Panc1 (cell line): ENCODE measurements around the gene CORO2B.

Source experiments
- POLR2AphosphoS5 ChIP-seq: IDR thresholded peaks from 2 replicates; pipeline ENCODE4 v1.6.1; 2012; ENCODE audit warnings: mild to moderate bottlenecking, low read depth, low read length, moderate library complexity
- TF ChIP-seq, protein P1 (sequence below): fragments of 450-650 bp; IDR thresholded peaks from 2 replicates; pipeline ENCODE4 v1.5.1; 2017; ENCODE audit warnings: mild to moderate bottlenecking

DNA sequence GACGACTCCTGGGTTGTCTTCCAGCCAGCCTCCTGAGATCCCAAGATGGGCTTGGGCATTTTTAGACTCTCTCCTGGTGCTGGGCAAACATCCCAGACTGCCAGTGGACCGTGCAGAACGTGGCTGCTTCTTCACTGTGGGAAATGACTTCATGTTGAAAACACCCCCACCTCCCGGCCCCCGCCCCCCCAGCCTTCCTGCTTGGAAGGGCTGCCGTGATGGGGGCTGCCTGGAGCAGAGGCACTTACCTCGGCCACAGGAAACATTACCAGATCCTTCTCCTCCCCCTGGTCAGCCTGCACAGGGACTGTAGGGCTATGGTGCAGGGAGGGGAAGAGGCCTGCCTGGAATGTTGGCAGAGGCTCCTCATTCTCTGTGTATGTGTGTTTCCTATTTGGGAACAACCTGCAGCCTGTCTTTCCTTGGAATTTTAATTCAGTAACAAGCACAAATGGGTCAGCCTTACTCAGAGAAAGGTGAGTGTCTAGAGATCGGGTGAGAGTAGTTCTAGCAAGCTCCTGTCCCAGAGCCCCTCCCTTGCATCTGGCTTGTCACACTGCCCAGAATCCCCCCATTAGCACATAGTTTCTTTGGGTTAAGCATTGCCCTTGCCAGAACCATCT, 151.1 kb downstream of the CORO2B start:
- TF ChIP-seq, protein P1, sequence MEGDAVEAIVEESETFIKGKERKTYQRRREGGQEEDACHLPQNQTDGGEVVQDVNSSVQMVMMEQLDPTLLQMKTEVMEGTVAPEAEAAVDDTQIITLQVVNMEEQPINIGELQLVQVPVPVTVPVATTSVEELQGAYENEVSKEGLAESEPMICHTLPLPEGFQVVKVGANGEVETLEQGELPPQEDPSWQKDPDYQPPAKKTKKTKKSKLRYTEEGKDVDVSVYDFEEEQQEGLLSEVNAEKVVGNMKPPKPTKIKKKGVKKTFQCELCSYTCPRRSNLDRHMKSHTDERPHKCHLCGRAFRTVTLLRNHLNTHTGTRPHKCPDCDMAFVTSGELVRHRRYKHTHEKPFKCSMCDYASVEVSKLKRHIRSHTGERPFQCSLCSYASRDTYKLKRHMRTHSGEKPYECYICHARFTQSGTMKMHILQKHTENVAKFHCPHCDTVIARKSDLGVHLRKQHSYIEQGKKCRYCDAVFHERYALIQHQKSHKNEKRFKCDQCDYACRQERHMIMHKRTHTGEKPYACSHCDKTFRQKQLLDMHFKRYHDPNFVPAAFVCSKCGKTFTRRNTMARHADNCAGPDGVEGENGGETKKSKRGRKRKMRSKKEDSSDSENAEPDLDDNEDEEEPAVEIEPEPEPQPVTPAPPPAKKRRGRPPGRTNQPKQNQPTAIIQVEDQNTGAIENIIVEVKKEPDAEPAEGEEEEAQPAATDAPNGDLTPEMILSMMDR, result no peak
- no peak for TF ChIP-seq POLR2AphosphoS5
